ENCODE data around the gene ZGPAT.

GRCh38 chr20:63771046-63771707 lies 63.3 kb downstream of the ZGPAT start:
- TF ChIP-seq ZFP41 (CRISPR knock-in tag; IDR thresholded peaks at IDR 0.05; ENCODE audit: borderline replicate concordance): no peak
- no peak for TF ChIP-seq MLX (CRISPR knock-in tag; IDR thresholded peaks at IDR 0.05)
- no peak for TF ChIP-seq ZNF101 (CRISPR knock-in tag; IDR thresholded peaks at IDR 0.05; ENCODE audit: borderline replicate concordance, low read depth)
- no peak for TF ChIP-seq GZF1 (CRISPR knock-in tag; IDR thresholded peaks at IDR 0.05)
- no peak for TF ChIP-seq CREB3 (CRISPR knock-in tag; IDR thresholded peaks at IDR 0.05)
- no peak for TF ChIP-seq ATF7 (IDR thresholded peaks at IDR 0.05)
- TF ChIP-seq ATF7 (CRISPR knock-in tag; IDR thresholded peaks at IDR 0.05): no peak
- no peak for TF ChIP-seq CTCF (CRISPR knock-in tag; IDR thresholded peaks at IDR 0.05)
- TF ChIP-seq RXRB (CRISPR knock-in tag; IDR thresholded peaks at IDR 0.05; ENCODE audit: borderline replicate concordance): no peak
- no peak for TF ChIP-seq ZBTB25 (CRISPR knock-in tag; IDR thresholded peaks at IDR 0.05)
- TF ChIP-seq CERS6 (CRISPR knock-in tag; IDR thresholded peaks at IDR 0.05): no peak
- TF ChIP-seq CREB1 (IDR thresholded peaks at IDR 0.05): no peak
- TF ChIP-seq CREB1 (CRISPR knock-in tag; IDR thresholded peaks at IDR 0.05): no peak
